HepG2 (cell line): ENCODE data around the gene RBMY1B. TPM values are rescaled to one million over a fixed set of nuclear protein-coding genes. Genes with fewer than 3 reads are reported as not detected.

ENCODE experiments used
- polyA plus RNA-seq, 8 experiments: library from polyadenylated mRNA; depleted of rRNA in 3 of 8; stranded (reverse) in 7 of 8; unstranded in 1 of 8; fragments of >200 nt; fragmentation: Illumina TruSeq in 4 of 8; extraction: Trizol in 4 of 8; gene quantifications; 2 replicates each; pipeline versions ENCODE4 v1.2.1 to v1.2.3, GENCODE V29; 2011 to 2016; ENCODE audit warnings: low read depth in 4 of 8, missing spikeins in 1 of 8, mixed read lengths in 1 of 8; ENCODE audit not compliant: insufficient read depth in 1 of 8
- total RNA-seq, 5 experiments: library from RNA; depleted of rRNA; stranded (reverse); fragments of >200 nt; fragmentation: Illumina TruSeq; extraction: Trizol; gene quantifications; 2 replicates each; pipeline ENCODE4 v1.2.3, GENCODE V29; 2016; ENCODE audit warnings: low read depth in 1 of 5

RBMY1B gene
- total and polyA plus RNA-seq, 2 of the 13 experiments (the other 11 are each of a cell fraction or from before 2014, with no cell fraction given), result not detected

Other genes with a start within 250 kb of the RBMY1B start
- gene RBMY1A1, start 23.5 kb downstream of the RBMY1B start, total RNA-seq (2016; rRNA removed; fragmentation: Illumina TruSeq; extraction: Trizol), result not detected in 2 replicates
- gene RBMY1A1, start 23.5 kb downstream of the RBMY1B start, polyA plus RNA-seq (2011; rRNA removed), result not detected in 2 replicates